LNCAP (cell line): Measurements from ENCODE around the gene RORB.

Experiments used
- TF ChIP-seq, protein P1 (sequence below): fragments of 450-650 bp; IDR thresholded peaks from 2 replicates; pipeline ENCODE4 v1.5.1; 2017; ENCODE audit warnings: mild to moderate bottlenecking

Gene RORB

DNA sequence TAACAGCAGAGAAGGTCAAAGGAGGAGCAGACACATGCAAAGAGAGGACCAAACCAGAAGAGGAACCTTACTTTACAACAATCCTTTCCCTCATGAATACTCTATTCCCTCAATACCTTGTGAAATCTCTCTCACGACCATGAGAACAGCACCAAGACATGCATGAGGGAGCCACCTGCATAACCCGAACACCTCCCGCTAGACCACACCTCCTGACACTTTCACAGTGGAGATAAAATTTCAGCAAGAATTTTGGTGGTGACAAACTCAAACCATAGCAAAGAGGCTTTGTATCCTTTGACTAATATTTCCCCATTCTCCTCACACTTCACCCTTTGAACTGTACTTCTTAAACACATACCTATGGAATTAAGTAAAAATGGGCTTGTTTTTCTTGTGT, 101.7 kb downstream of the RORB start:
- TF ChIP-seq, protein P1, sequence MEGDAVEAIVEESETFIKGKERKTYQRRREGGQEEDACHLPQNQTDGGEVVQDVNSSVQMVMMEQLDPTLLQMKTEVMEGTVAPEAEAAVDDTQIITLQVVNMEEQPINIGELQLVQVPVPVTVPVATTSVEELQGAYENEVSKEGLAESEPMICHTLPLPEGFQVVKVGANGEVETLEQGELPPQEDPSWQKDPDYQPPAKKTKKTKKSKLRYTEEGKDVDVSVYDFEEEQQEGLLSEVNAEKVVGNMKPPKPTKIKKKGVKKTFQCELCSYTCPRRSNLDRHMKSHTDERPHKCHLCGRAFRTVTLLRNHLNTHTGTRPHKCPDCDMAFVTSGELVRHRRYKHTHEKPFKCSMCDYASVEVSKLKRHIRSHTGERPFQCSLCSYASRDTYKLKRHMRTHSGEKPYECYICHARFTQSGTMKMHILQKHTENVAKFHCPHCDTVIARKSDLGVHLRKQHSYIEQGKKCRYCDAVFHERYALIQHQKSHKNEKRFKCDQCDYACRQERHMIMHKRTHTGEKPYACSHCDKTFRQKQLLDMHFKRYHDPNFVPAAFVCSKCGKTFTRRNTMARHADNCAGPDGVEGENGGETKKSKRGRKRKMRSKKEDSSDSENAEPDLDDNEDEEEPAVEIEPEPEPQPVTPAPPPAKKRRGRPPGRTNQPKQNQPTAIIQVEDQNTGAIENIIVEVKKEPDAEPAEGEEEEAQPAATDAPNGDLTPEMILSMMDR = no peak

DNA sequence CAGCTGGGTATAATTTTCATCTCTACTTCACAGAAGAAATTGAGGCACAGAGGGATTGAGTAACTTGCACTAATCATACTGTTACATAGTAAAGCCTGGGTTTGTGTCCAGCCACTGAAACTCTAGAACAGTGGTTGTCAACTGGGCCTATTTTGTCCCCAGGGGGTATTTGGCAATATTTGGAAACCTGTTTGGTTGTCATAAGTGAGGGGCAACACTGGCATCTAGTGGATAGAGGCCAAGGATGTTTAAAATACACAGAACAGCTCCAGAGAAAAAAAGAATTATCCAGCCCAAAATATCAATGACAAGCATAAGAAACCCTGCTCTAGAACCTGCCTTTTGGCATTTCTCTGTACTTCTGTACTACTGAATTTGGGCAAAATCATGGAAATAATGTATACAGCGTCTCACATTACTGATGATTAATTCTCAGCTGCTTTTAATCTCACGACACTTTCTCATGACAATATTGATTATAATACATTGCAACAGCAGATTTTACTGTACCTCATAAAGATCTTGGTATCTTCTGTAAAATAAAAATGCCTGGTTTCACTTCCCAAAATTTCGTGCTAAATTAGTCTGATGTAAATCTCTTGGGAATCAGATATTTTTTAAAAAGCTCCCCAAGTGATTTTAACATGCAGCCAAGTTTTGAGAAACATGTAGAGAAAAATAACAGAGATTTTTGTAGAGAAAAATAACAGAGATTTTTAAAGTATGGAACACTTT, 112.7 kb downstream of the RORB start:
- TF ChIP-seq, protein P1 = no peak

DNA sequence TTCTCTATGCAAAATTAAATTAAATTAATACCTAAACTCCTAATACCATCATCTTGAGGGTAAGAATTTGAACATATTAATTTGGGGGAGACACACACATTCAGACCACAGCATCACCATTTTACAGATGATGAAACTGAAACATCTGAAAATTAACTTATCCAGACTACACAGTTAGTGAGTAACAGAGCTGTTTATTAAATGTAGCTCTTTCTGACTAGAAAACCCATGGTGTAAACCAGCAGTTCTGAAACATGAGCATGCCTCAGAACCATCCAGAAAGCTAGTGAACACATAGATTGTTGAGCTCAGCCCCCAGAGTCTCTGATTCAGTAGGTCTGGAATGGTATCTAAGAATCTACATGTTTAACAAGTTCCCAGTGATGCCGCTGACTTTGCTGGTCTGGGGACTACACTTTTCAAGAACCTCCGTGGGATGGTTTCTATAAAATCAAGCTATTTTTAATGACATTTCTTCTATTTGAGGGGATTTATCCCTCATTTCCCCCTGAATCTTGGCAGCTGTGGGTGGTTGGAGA, 113.5 kb downstream of the RORB start:
- TF ChIP-seq, protein P1 = no peak

DNA sequence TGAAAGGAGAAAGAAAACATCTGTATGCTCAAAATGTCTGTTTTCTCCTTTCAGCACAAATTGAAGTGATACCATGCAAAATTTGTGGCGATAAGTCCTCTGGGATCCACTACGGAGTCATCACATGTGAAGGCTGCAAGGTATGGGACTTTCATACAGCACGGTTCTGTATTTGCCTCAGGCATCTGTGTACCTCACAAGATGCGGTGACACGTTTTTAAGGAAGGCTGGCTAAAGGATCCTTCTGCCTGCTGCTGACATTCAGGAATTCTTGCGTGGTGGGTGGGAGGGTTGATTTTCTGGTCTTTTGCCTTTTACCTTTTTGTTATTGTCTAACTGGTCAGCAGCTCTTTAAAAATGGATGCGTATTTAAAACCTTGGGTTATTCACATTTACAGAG, 133.1 kb downstream of the RORB start:
- TF ChIP-seq, protein P1 = no peak

DNA sequence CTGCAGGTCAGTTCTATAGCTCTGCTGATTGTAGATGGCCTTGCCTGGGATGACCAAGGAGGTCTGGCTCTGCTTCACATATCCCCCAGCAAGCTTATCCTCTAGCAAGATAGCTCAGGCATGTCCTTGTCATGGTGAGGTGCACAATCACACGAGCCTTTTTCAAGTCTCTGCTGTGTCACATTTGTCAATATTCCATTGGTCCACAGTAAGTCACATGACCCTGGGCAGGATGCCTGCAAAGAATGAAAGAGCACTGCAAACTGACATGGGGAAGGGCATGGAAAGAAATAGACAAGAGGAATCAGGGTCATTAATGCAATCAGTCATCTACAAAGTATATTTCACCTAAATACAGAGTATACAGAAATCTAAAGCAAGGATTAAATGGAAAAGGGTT, 142.0 kb downstream of the RORB start:
- TF ChIP-seq, protein P1 = no peak

DNA sequence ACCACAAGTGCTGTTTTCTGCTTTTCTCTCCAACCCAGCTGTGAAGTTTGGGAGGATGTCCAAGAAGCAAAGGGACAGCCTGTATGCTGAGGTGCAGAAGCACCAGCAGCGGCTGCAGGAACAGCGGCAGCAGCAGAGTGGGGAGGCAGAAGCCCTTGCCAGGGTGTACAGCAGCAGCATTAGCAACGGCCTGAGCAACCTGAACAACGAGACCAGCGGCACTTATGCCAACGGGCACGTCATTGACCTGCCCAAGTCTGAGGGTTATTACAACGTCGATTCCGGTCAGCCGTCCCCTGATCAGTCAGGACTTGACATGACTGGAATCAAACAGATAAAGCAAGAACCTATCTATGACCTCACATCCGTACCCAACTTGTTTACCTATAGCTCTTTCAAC, 145.2 kb downstream of the RORB start:
- TF ChIP-seq, protein P1 = no peak

DNA sequence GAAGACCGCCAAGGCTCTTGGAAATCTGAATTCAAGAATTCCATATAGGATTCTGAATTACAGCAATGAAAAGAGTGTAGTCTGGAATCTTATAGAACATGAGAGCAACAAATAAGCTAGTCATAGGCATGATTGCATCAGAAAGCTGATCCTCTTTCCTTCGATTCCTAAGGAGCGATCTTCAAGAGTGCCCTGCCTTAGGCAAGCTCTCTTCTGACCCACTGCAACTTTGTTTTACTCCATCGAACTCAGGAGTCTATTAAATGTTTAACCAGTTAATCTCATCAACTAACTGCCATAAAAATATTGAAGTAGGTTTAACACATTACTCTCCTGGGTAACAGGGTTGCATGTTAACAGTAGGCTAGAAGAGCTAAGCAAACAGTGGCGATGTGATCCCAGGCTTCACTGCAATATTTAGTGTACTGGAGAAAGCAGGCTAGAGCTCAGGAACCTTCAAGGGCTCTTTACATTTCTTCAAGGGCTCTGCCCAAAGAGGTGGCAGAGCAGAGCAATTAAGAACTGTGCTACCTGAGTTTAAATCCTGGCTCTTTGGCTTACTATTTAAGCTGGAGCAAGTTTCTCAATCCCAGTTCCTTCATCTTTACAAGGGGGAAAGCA, 146.3 kb downstream of the RORB start:
- TF ChIP-seq, protein P1 = no peak
